HG02678 (cell line): ENCODE results near the gene ISYNA1.

Experiments
- ATAC-seq: cut with Tn5 transposase; IDR thresholded peaks from one replicate; pipeline ENCODE4 v1.9.1; 2021; ENCODE audit warnings: mild to moderate bottlenecking, moderate library complexity; ENCODE audit not compliant: unreplicated experiment

ISYNA1 gene

GRCh38 chr19:18397242-18398202, 40.4 kb downstream of the ISYNA1 start, which contains the start of gene LRRC25:
Gene LRRC25, minus strand, starts transcription at chr19:18397622. Its CDS starts 659 bp downstream, at chr19:18396963.
- no peak for ATAC-seq

- no peak for ATAC-seq
Measured at GRCh38 chr19:18396471-18397241, 41.3 kb downstream of the ISYNA1 start.

- ATAC-seq, result no peak
Measured at GRCh38 chr19:18393836-18394235, 44.1 kb downstream of the ISYNA1 start.

- no peak for ATAC-seq
Measured at GRCh38 chr19:18392926-18393325, 45.0 kb downstream of the ISYNA1 start.

- ATAC-seq, result no peak
Measured at GRCh38 chr19:18392417-18392816, 45.5 kb downstream of the ISYNA1 start.

- no peak for ATAC-seq
Measured at GRCh38 chr19:18391509-18392075, 46.3 kb downstream of the ISYNA1 start.

GRCh38 chr19:18390065-18390907, 47.6 kb downstream of the ISYNA1 start:
- ATAC-seq, result no peak

GRCh38 chr19:18389726-18390064, 48.2 kb downstream of the ISYNA1 start:
- ATAC-seq, result no peak

- ATAC-seq, result no peak
Measured at GRCh38 chr19:18388960-18389725, 48.8 kb downstream of the ISYNA1 start.

GRCh38 chr19:18388100-18388959, 49.6 kb downstream of the ISYNA1 start:
- peak; percentile 69 for ATAC-seq

- no peak for ATAC-seq
Measured at GRCh38 chr19:18386543-18387271, 51.2 kb downstream of the ISYNA1 start.

- ATAC-seq, result no peak
Measured at GRCh38 chr19:18385675-18386542, 52.0 kb downstream of the ISYNA1 start, which contains the start of gene GDF15. Gene GDF15, plus strand, starts transcription at chr19:18386158. Its CDS starts 32 bp downstream, at chr19:18386190.

GRCh38 chr19:18385359-18385674, 52.6 kb downstream of the ISYNA1 start:
- ATAC-seq, result no peak

- no peak for ATAC-seq
Measured at GRCh38 chr19:18384775-18385174, 53.2 kb downstream of the ISYNA1 start.
